ENCODE measurements around the gene CCDC102A.
A peak's percentile ranks its signal among the peaks of the same experiment; 100 is the strongest.

CCDC102A gene

DNA sequence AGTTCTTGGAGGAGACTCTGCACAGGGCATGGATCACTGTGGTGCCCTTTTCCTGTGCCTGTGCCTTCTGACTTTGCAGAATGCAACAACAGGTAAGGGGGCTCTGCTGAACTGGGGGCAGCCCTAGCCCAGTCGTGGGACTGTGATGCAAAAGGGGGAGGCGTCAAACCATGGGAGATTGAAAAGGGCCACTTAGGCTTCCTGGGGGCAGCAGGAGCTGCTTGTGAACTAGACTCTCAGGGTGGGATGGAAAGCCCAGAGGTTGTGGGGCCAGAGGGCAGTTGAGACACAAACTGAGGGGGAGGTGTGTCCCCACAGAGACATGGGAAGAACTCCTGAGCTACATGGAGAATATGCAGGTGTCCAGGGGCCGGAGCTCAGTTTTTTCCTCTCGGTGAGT, 25.7 kb upstream of the CCDC102A start:
- TF ChIP-seq MYC (IDR thresholded peaks at IDR 0.05; ENCODE audit: low read depth, low read length) (no peak), POLR2A (IDR thresholded peaks at IDR 0.05; ENCODE audit: extremely low read depth, insufficient read length) (no peak), CTCF (IDR thresholded peaks at IDR 0.05; ENCODE audit: low read depth, low read length) (no peak), MAX (IDR thresholded peaks at IDR 0.05; ENCODE audit: low read depth, low read length) (no peak)
- no peak for DNase-seq (ENCODE audit: low read depth)
- H3K4me3 ChIP-seq (ENCODE audit: low read depth, low read length) = no peak overlapping the region

GRCh38 chr16:57559072-57559790, 22.9 kb upstream of the CCDC102A start:
- no peak for DNase-seq (ENCODE audit: low read depth)
- no peak for TF ChIP-seq MYC (IDR thresholded peaks at IDR 0.05; ENCODE audit: low read depth, low read length)
- TF ChIP-seq CTCF (IDR thresholded peaks at IDR 0.05; ENCODE audit: low read depth, low read length) = no peak
- TF ChIP-seq MAX (IDR thresholded peaks at IDR 0.05; ENCODE audit: low read depth, low read length) = no peak
- TF ChIP-seq POLR2A (IDR thresholded peaks at IDR 0.05; ENCODE audit: extremely low read depth, insufficient read length) = no peak

DNA sequence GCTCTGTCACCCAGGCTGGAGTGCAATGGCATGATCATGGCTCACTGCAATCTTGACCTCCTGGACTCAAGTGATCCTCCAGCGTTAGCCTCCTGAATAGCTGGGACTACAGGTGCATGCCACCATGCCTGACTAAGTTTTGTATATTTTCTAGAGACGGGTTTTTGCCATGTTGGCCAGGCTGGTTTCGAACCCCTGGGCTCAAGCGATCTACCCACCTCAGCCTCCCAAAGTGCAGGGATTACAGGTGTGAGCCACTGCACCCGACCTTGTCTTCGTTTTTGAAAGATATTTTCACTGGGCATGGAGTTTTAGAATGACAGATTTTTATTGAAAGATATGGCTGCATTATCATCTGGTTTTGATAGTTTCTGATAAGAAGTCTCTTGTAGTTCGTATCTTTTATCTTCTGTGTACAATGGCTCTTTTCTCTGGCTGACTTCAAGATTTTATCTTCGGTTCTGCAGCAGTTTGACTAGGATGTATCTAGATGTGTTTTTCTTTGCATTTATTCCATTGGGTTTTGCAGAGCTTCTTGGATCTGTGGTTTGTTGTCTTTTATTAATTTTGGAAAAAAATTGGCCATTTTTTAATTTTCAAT, 20.7 kb upstream of the CCDC102A start:
- H3K4me3 ChIP-seq (ENCODE audit: low read depth, low read length) = no peak overlapping the region
- TF ChIP-seq MAX (IDR thresholded peaks at IDR 0.05; ENCODE audit: low read depth, low read length) (no peak), CTCF (IDR thresholded peaks at IDR 0.05; ENCODE audit: low read depth, low read length) (no peak), MYC (IDR thresholded peaks at IDR 0.05; ENCODE audit: low read depth, low read length) (no peak), POLR2A (IDR thresholded peaks at IDR 0.05; ENCODE audit: extremely low read depth, insufficient read length) (no peak)
- no peak for DNase-seq (ENCODE audit: low read depth)

More at GRCh38 chr16:57559072-57559790, 22.9 kb upstream of the CCDC102A start:
- no peak overlapping the region for H3K4me3 ChIP-seq (ENCODE audit: low read depth, low read length)

DNA sequence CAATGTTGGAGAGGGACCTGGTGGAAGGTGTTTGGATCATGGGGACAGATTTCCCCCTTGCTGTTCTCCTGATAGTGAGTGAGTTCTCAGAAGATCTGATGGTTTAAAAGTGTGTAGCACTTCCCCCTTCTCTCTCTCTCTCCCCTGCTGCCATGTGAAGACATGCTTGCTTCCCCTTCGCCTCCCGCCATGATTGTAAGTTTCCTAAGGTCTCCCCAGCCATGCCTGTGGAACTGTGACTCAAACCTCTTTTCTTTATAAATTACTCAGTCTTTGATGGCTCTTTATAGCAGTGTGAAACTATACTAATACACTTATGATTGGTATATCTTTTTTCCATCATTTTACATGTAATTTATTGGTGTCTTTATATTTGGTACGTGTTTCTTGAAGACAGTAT, 19.5 kb upstream of the CCDC102A start:
- H3K4me3 ChIP-seq (ENCODE audit: low read depth, low read length) = no peak overlapping the region
- no peak for TF ChIP-seq POLR2A (IDR thresholded peaks at IDR 0.05; ENCODE audit: extremely low read depth, insufficient read length)
- no peak for TF ChIP-seq CTCF (IDR thresholded peaks at IDR 0.05; ENCODE audit: low read depth, low read length)
- TF ChIP-seq MAX (IDR thresholded peaks at IDR 0.05; ENCODE audit: low read depth, low read length) = no peak
- TF ChIP-seq MYC (IDR thresholded peaks at IDR 0.05; ENCODE audit: low read depth, low read length) = no peak
- peak; percentile 24 for DNase-seq (ENCODE audit: low read depth)

- H3K4me3 ChIP-seq (ENCODE audit: low read depth, low read length) = no peak overlapping the region
- TF ChIP-seq MYC (IDR thresholded peaks at IDR 0.05; ENCODE audit: low read depth, low read length) (no peak), POLR2A (IDR thresholded peaks at IDR 0.05; ENCODE audit: extremely low read depth, insufficient read length) (no peak), MAX (IDR thresholded peaks at IDR 0.05; ENCODE audit: low read depth, low read length) (no peak), CTCF (IDR thresholded peaks at IDR 0.05; ENCODE audit: low read depth, low read length) (no peak)
- no peak for DNase-seq (ENCODE audit: low read depth)
Observed at GRCh38 chr16:57551057-57551456, 14.7 kb upstream of the CCDC102A start.
